DMS114 treated with DMSO at 0.1 percent for 48 hours (cell line): ENCODE results near the gene CBLL1.

Experiments used
- DNase-seq: peaks from one replicate; lab custom pipeline; 2025; ENCODE audit not compliant: unreplicated experiment; lab: John Stamatoyannopoulos, UW

CBLL1 gene

GRCh38 chr7:107743567-107744344, at the start of gene CBLL1:
Gene CBLL1, plus strand, starts transcription at chr7:107744142. Its CDS starts 22 bp downstream, at chr7:107744164.
- DNase-seq: peak; percentile 92

GRCh38 chr7:107694386-107694785, 49.6 kb upstream of the CBLL1 start:
- no peak for DNase-seq

GRCh38 chr7:107696330-107696946, 47.5 kb upstream of the CBLL1 start:
- DNase-seq: no peak

- DNase-seq: no peak
Measured at GRCh38 chr7:107697321-107698049, 46.5 kb upstream of the CBLL1 start.

- no peak for DNase-seq
Measured at GRCh38 chr7:107700570-107700969, 43.4 kb upstream of the CBLL1 start.

GRCh38 chr7:107701191-107701590, 42.8 kb upstream of the CBLL1 start:
- no peak for DNase-seq

GRCh38 chr7:107703219-107703618, 40.7 kb upstream of the CBLL1 start:
- no peak for DNase-seq

GRCh38 chr7:107703872-107704271, 40.1 kb upstream of the CBLL1 start:
- DNase-seq: no peak

- no peak for DNase-seq
Measured at GRCh38 chr7:107708956-107709355, 35.0 kb upstream of the CBLL1 start.

- DNase-seq: no peak
Measured at GRCh38 chr7:107711301-107711700, 32.6 kb upstream of the CBLL1 start.

GRCh38 chr7:107712025-107712424, 31.9 kb upstream of the CBLL1 start:
- DNase-seq: no peak

GRCh38 chr7:107712896-107713295, 31.0 kb upstream of the CBLL1 start:
- no peak for DNase-seq

GRCh38 chr7:107715531-107715930, 28.4 kb upstream of the CBLL1 start:
- DNase-seq: no peak

- DNase-seq: no peak
Measured at GRCh38 chr7:107718456-107719193, 25.3 kb upstream of the CBLL1 start.

GRCh38 chr7:107721286-107721685, 22.7 kb upstream of the CBLL1 start:
- DNase-seq: no peak

GRCh38 chr7:107723255-107723654, 20.7 kb upstream of the CBLL1 start:
- DNase-seq: no peak

- DNase-seq: peak; percentile 32
Measured at GRCh38 chr7:107725138-107725740, 18.7 kb upstream of the CBLL1 start.

- DNase-seq: no peak
Measured at GRCh38 chr7:107726356-107727130, 17.4 kb upstream of the CBLL1 start.

- no peak for DNase-seq
Measured at GRCh38 chr7:107728276-107728675, 15.7 kb upstream of the CBLL1 start.
